Endothelial cell (in vitro differentiated cells): ENCODE measurements around the gene RAPGEF1. TPM values are rescaled to one million over a fixed set of nuclear protein-coding genes. Genes with fewer than 3 reads are reported as not detected.
"Not testable (repeated sequence)": the region's sequence is repeated elsewhere in the genome, so short reads cannot be mapped to it uniquely, and the experiment has no call there.

Experiments
- DNase-seq: peaks from one replicate; pipeline ENCODE4 v3.0.0; 2021; ENCODE audit warnings: low spot score
- H3K27ac Mint-ChIP-seq: one replicate; pipeline ENCODE4 v1.8.0; 2021; ENCODE audit warnings: mixed read lengths, inconsistent platforms; ENCODE audit not compliant: unreplicated experiment
- H3K27me3 Mint-ChIP-seq: one replicate; pipeline ENCODE4 v1.8.0; 2021; ENCODE audit warnings: mild to moderate bottlenecking, moderate library complexity, mixed read lengths, inconsistent platforms; ENCODE audit not compliant: unreplicated experiment
- H3K36me3 Mint-ChIP-seq: one replicate; pipeline ENCODE4 v1.8.0; 2021; ENCODE audit warnings: mild to moderate bottlenecking, low read depth, mixed read lengths, inconsistent platforms; ENCODE audit not compliant: unreplicated experiment
- H3K4me1 Mint-ChIP-seq: one replicate; pipeline ENCODE4 v1.8.0; 2021; ENCODE audit warnings: mild to moderate bottlenecking, mixed read lengths, inconsistent platforms; ENCODE audit not compliant: unreplicated experiment
- H3K4me3 Mint-ChIP-seq: one replicate; pipeline ENCODE4 v1.8.0; 2021; ENCODE audit warnings: mild to moderate bottlenecking, mixed read lengths, inconsistent platforms; ENCODE audit not compliant: unreplicated experiment
- H3K9me3 Mint-ChIP-seq: one replicate; pipeline ENCODE4 v1.8.0; 2021; ENCODE audit warnings: mixed read lengths, inconsistent platforms; ENCODE audit not compliant: unreplicated experiment
- total RNA-seq: library from RNA; stranded (reverse); fragmentation: NEBNext Ultra II Directional; extraction: Animal tissue kit (Norgen Biotek cat#: 25700); gene quantifications from one replicate; pipeline ENCODE4 v1.2.1, GENCODE V29; 2021; ENCODE audit not compliant: unreplicated experiment
- TF ChIP-seq, protein P1 (sequence below): fragments of 200-600 bp; sonication (generic); IDR thresholded peaks from one replicate; pipeline ENCODE4 v1.5.0; 2021; ENCODE audit warnings: antibody characterized with exemption; ENCODE audit not compliant: unreplicated experiment

Gene RAPGEF1
- total RNA-seq, 1 donor from 2014 or later, result 226 TPM

DNA sequence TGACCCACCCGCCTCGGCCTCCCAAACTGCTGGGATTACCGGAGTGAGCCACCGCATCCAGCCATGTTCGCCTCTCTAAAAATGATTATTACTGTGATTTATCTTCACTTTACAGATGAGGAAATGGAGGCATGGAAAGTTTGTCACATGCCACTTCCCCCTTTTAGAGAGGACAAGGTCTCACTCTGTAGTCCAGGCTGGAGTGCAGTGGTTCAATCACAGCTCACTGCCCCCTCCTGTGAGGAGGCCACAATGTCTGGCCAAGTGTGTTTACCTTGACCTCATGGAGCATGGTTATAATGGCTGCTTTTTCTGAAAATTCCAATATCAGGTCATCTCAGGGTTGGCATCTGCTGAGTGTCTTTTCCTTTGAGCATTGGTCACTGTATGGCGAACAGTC, 187.8 kb downstream of the RAPGEF1 start:
- DNase-seq, result no peak
- Mint-ChIP-seq H3K9me3 (peaks cover 8% of the 10 kb centered on the region), H3K4me1 (peaks cover 24% of the 10 kb centered on the region), H3K36me3 (peaks cover 35% of the 10 kb centered on the region), H3K27ac (peak overlapping the region; percentile 10), H3K4me3 (no peak overlapping the region), H3K27me3 (peaks cover 36% of the 10 kb centered on the region)
- TF ChIP-seq, protein P1, sequence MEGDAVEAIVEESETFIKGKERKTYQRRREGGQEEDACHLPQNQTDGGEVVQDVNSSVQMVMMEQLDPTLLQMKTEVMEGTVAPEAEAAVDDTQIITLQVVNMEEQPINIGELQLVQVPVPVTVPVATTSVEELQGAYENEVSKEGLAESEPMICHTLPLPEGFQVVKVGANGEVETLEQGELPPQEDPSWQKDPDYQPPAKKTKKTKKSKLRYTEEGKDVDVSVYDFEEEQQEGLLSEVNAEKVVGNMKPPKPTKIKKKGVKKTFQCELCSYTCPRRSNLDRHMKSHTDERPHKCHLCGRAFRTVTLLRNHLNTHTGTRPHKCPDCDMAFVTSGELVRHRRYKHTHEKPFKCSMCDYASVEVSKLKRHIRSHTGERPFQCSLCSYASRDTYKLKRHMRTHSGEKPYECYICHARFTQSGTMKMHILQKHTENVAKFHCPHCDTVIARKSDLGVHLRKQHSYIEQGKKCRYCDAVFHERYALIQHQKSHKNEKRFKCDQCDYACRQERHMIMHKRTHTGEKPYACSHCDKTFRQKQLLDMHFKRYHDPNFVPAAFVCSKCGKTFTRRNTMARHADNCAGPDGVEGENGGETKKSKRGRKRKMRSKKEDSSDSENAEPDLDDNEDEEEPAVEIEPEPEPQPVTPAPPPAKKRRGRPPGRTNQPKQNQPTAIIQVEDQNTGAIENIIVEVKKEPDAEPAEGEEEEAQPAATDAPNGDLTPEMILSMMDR, result no peak

DNA sequence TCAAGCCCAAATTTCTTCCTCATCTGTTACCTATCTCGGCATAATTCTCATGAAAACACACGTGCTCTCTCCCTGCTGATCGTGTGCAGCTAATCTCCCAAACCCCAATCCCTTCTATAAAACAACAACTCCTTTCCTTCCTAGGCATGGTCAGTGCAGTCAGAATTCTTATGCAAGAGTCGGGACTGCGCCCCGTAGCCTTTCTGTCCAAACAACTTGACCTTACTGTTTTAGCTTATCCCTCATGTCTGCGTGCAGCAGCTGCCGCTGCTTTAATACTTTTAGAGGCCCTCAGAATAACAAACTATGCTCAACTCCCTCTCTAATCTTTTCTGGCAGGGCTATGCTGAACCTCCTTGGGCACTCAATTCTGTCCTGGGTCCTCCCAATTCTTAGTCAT, 189.4 kb downstream of the RAPGEF1 start:
- Mint-ChIP-seq H3K27me3 (peaks cover 30% of the 10 kb centered on the region), H3K4me1 (peaks cover 14% of the 10 kb centered on the region), H3K36me3 (peaks cover 31% of the 10 kb centered on the region)
- DNase-seq, H3K4me3 Mint-ChIP-seq, H3K9me3 Mint-ChIP-seq, H3K27ac Mint-ChIP-seq: not testable (repeated sequence)

GRCh38 chr9:131549186-131549585, 190.7 kb downstream of the RAPGEF1 start:
- H3K27me3 Mint-ChIP-seq, result peaks cover 33% of the 10 kb centered on the region
- H3K4me1 Mint-ChIP-seq, result peaks cover 11% of the 10 kb centered on the region
- H3K27ac Mint-ChIP-seq, DNase-seq, H3K9me3 Mint-ChIP-seq, H3K4me3 Mint-ChIP-seq: not testable (repeated sequence)
- peaks cover 36% of the 10 kb centered on the region for H3K36me3 Mint-ChIP-seq

GRCh38 chr9:131546336-131547084, 193.4 kb downstream of the RAPGEF1 start:
- Mint-ChIP-seq H3K4me3 (no peak overlapping the region), H3K36me3 (peaks cover 32% of the 10 kb centered on the region)

GRCh38 chr9:131545786-131546335, 194.0 kb downstream of the RAPGEF1 start:
- Mint-ChIP-seq H3K36me3 (peaks cover 29% of the 10 kb centered on the region), H3K27me3 (peaks cover 38% of the 10 kb centered on the region), H3K4me3 (no peak overlapping the region), H3K27ac (no peak overlapping the region), H3K9me3 (peaks cover 15% of the 10 kb centered on the region), H3K4me1 (peaks cover 11% of the 10 kb centered on the region)
- no peak for DNase-seq
- TF ChIP-seq, protein P1, result no peak

More at GRCh38 chr9:131546336-131547084, 193.4 kb downstream of the RAPGEF1 start:
- H3K4me1 Mint-ChIP-seq, result peaks cover 11% of the 10 kb centered on the region
- TF ChIP-seq, protein P1, result no peak
- no peak for DNase-seq
- H3K27me3 Mint-ChIP-seq, result peaks cover 39% of the 10 kb centered on the region
- peaks cover 15% of the 10 kb centered on the region for H3K9me3 Mint-ChIP-seq
- no peak overlapping the region for H3K27ac Mint-ChIP-seq
